Upper lobe of left lung (tissue), 6 donors: ENCODE measurements around the gene CYB5R3. TPM values are rescaled to one million over a fixed set of nuclear protein-coding genes. Genes with fewer than 3 reads are reported as not detected.

Source experiments
- ATAC-seq, 2 donors: fragments of 200-7000 bp; cut with Tn5 transposase; one replicate each; pipeline ENCODE4 v1.9.1; 2022; ENCODE audit warnings: mild to moderate bottlenecking in 2 of 2, moderate library complexity in 2 of 2; ENCODE audit not compliant: low FRiP score in 2 of 2
- DNase-seq, 2 donors: peaks; one replicate each; pipeline ENCODE4 v3.0.0-alpha.2; 2019 to 2020
- H3K27ac ChIP-seq, 4 donors: fragments of 200-600 bp; sonication (generic); one replicate each; pipeline ENCODE4 v1.5.1; 2016 to 2019
- H3K27me3 ChIP-seq, 4 donors: fragments of 200-600 bp; sonication (generic); one replicate each; pipeline ENCODE4 v1.5.1; 2017 to 2019
- H3K36me3 ChIP-seq, 4 donors: fragments of 200-600 bp; sonication (generic); one replicate each; pipeline ENCODE4 v1.5.1; 2016 to 2019
- H3K4me1 ChIP-seq, 4 donors: fragments of 200-600 bp; sonication (generic); one replicate each; pipeline ENCODE4 v1.5.1; 2018 to 2019
- H3K4me3 ChIP-seq, 4 donors: fragments of 200-600 bp; sonication (generic); one replicate each; pipeline ENCODE4 v1.5.1; 2017 to 2019; ENCODE audit warnings: mild to moderate bottlenecking in 2 of 4, moderate library complexity in 1 of 4
- H3K9me3 ChIP-seq, 4 donors: fragments of 200-600 bp; sonication (generic); one replicate each; pipeline ENCODE4 v1.5.1; 2018 to 2019
- CTCF ChIP-seq, 6 experiments: fragments of 450-650 bp in 4 of 6; fragments of 200-600 bp in 2 of 6; sonication (generic) in 2 of 6; IDR thresholded peaks; one replicate each; pipeline ENCODE4 v1.5.1; 2016 to 2019; ENCODE audit warnings: antibody characterized with exemption in 6 of 6
- EP300 ChIP-seq, 4 donors: sonication (generic); formaldehyde crosslinking; IDR thresholded peaks; one replicate each; pipeline ENCODE4 v1.5.1; 2017; ENCODE audit warnings: antibody characterized with exemption in 4 of 4, control low read depth in 2 of 4
- POLR2A ChIP-seq, 4 donors: fragments of 450-650 bp; IDR thresholded peaks; one replicate each; pipeline ENCODE4 v1.5.1; 2016 to 2017; ENCODE audit warnings: antibody characterized with exemption in 4 of 4, mild to moderate bottlenecking in 2 of 4
- POLR2AphosphoS5 ChIP-seq, 2 donors: sonication (generic); formaldehyde crosslinking; IDR thresholded peaks; one replicate each; pipeline ENCODE4 v1.5.1; 2017; ENCODE audit warnings: antibody characterized with exemption in 2 of 2
- WGBS, 2 donors: methylation state at CpG; one replicate each; pipeline ENCODE4 v1.1.5; 2017 to 2018; 5-methylcytosine and 5-hydroxymethylcytosine counted together
- total RNA-seq, 6 donors: library from RNA; depleted of rRNA in 4 of 6; stranded (reverse); fragments of >200 nt in 4 of 6; gene quantifications; one replicate each; pipeline versions ENCODE4 v1.1.0 to v1.2.1, GENCODE V29; 2016 to 2021
- donor health status: DM: no; HTN: no; CAD: no; lungs with moderate emphysema.
- donor health status: DM: no; HTN: yes; CAD: no; lungs with severe emphysema.

CYB5R3 gene
- total RNA-seq, 6 donors from 2014 or later: 79.6 to 265 (median 220) TPM

- TF ChIP-seq POLR2A (IDR thresholded peaks at IDR 0.05): no peak
- no peak for TF ChIP-seq POLR2AphosphoS5 (IDR thresholded peaks at IDR 0.05)
- no peak for TF ChIP-seq CTCF (IDR thresholded peaks at IDR 0.05)
- no peak for TF ChIP-seq EP300 (IDR thresholded peaks at IDR 0.05)
- H3K4me1 ChIP-seq: peaks cover 0 to 7% (median 3%) of the 10 kb centered on the region in 4 donors
- peak overlapping the region in 1 of 4 donors; percentile 5 for H3K27ac ChIP-seq
- DNase-seq (no peak), ATAC-seq (peak; percentile 45 to 55)
- H3K4me3 ChIP-seq: no peak overlapping the region
- H3K9me3 ChIP-seq: no peaks in the 10 kb centered on the region
- H3K36me3 ChIP-seq: peaks cover 42 to 100% (median 90%) of the 10 kb centered on the region in 4 donors
- WGBS, 2 donors: 54 to 57% methylated on average over 5 of the region's 5 CpGs
- no peaks in the 10 kb centered on the region for H3K27me3 ChIP-seq
These were observed 52.9 kb downstream of the CYB5R3 start for GRCh38 chr22:42596336-42596735.

- no peaks in the 10 kb centered on the region for H3K27me3 ChIP-seq
- H3K4me1 ChIP-seq: peaks cover 0 to 7% (median 2%) of the 10 kb centered on the region in 4 donors
- no peaks in the 10 kb centered on the region for H3K9me3 ChIP-seq
- 89 to 94% methylated on average over 3 of the region's 3 CpGs for WGBS, 2 donors
- H3K4me3 ChIP-seq: no peak overlapping the region
- ATAC-seq (no peak), DNase-seq (no peak)
- H3K27ac ChIP-seq: no peak overlapping the region
- peaks cover 43 to 100% (median 92%) of the 10 kb centered on the region in 4 donors for H3K36me3 ChIP-seq
- no peak for TF ChIP-seq POLR2A (IDR thresholded peaks at IDR 0.05)
- TF ChIP-seq CTCF (IDR thresholded peaks at IDR 0.05): no peak
- TF ChIP-seq EP300 (IDR thresholded peaks at IDR 0.05): no peak
- no peak for TF ChIP-seq POLR2AphosphoS5 (IDR thresholded peaks at IDR 0.05)
These were observed 53.8 kb downstream of the CYB5R3 start for GRCh38 chr22:42595434-42595833.

GRCh38 chr22:42591987-42592386 lies 57.2 kb downstream of the CYB5R3 start:
- 96% methylated on average over 12 of the region's 12 CpGs for WGBS, 2 donors
- H3K27me3 ChIP-seq: no peaks in the 10 kb centered on the region
- no peak for DNase-seq
- peaks cover 0 to 8% (median 3%) of the 10 kb centered on the region in 4 donors for H3K4me1 ChIP-seq
- no peaks in the 10 kb centered on the region for H3K9me3 ChIP-seq
- H3K4me3 ChIP-seq: no peak overlapping the region
- no peak overlapping the region for H3K27ac ChIP-seq
- ATAC-seq: no peak
- peaks cover 35 to 97% (median 84%) of the 10 kb centered on the region in 4 donors for H3K36me3 ChIP-seq
- no peak for TF ChIP-seq POLR2AphosphoS5 (IDR thresholded peaks at IDR 0.05)
- TF ChIP-seq CTCF (IDR thresholded peaks at IDR 0.05): no peak
- TF ChIP-seq EP300 (IDR thresholded peaks at IDR 0.05): no peak
- no peak for TF ChIP-seq POLR2A (IDR thresholded peaks at IDR 0.05)

GRCh38 chr22:42587588-42588175 lies 61.5 kb downstream of the CYB5R3 start:
- peak in 1 of 2 donors; percentile 31 for ATAC-seq
- WGBS, 2 donors: 63 to 80% methylated on average over 5 of the region's 5 CpGs
- peaks cover 32 to 89% (median 78%) of the 10 kb centered on the region in 4 donors for H3K36me3 ChIP-seq

More at GRCh38 chr22:42587588-42588175, 61.5 kb downstream of the CYB5R3 start:
- H3K9me3 ChIP-seq: no peaks in the 10 kb centered on the region
- peak overlapping the region in 1 of 4 donors; percentile 2 for H3K27ac ChIP-seq
- TF ChIP-seq EP300 (IDR thresholded peaks at IDR 0.05) (no peak), POLR2A (IDR thresholded peaks at IDR 0.05) (no peak), POLR2AphosphoS5 (IDR thresholded peaks at IDR 0.05) (no peak), CTCF (IDR thresholded peaks at IDR 0.05) (no peak)
- DNase-seq: no peak
- peaks cover 0 to 8% (median 2%) of the 10 kb centered on the region in 4 donors for H3K4me1 ChIP-seq
- no peak overlapping the region for H3K4me3 ChIP-seq
- H3K27me3 ChIP-seq: no peaks in the 10 kb centered on the region
